WTC11 (cell line): Measurements from ENCODE around the gene ARHGAP15. TPM values are rescaled to one million over a fixed set of nuclear protein-coding genes. Genes with fewer than 3 reads are reported as not detected.

ENCODE experiments used
- ATAC-seq: fragments of 200-7000 bp; cut with Tn5 transposase; 2 replicates; pipeline ENCODE4 v1.10.0; 2021; ENCODE audit warnings: mild to moderate bottlenecking, moderate library complexity
- CTCF ChIA-PET: fragments of 300-600 bp; sonication (Branson Sonifier 250); formaldehyde crosslinking; loops from one replicate; lab custom pipeline; 2021; ENCODE audit warnings: antibody characterized with exemption; lab: Charles Lee
- POLR2A ChIA-PET: fragments of 350-600 bp; sonication (Branson Sonifier 250); formaldehyde crosslinking; loops from one replicate; lab custom pipeline; 2021; ENCODE audit warnings: antibody characterized with exemption; lab: Charles Lee
- DNase-seq: peaks from one replicate; pipeline ENCODE4 v3.0.0; 2021; ENCODE audit warnings: low spot score
- H3K27ac Mint-ChIP-seq: 2 replicates; pipeline ENCODE4 v1.8.0; 2021; ENCODE audit warnings: mixed read lengths
- H3K27me3 Mint-ChIP-seq: 2 replicates; pipeline ENCODE4 v1.8.0; 2021; ENCODE audit warnings: low read depth, mild to moderate bottlenecking, moderate library complexity, mixed read lengths
- H3K36me3 Mint-ChIP-seq: 2 replicates; pipeline ENCODE4 v1.8.0; 2021; ENCODE audit warnings: mixed read lengths
- H3K4me1 Mint-ChIP-seq: 2 replicates; pipeline ENCODE4 v1.8.0; 2022; ENCODE audit warnings: mixed read lengths
- H3K4me3 Mint-ChIP-seq: 2 replicates; pipeline ENCODE4 v1.8.0; 2021; ENCODE audit warnings: mild to moderate bottlenecking, moderate library complexity, mixed read lengths
- H3K9me3 Mint-ChIP-seq: 2 replicates; pipeline ENCODE4 v1.8.0; 2021; ENCODE audit warnings: mixed read lengths
- AR ChIP-seq: fragments of 250-450 bp; sonication (Bioruptor Pico); IDR thresholded peaks from 2 replicates; pipeline ENCODE4 v1.9.0; 2021; ENCODE audit warnings: mild to moderate bottlenecking
- ARID4B ChIP-seq: sonication (generic); formaldehyde crosslinking; IDR thresholded peaks from 2 replicates; pipeline ENCODE4 v1.8.0; 2023; ENCODE audit warnings: missing genetic modification reagents, mild to moderate bottlenecking, borderline replicate concordance
- CREM ChIP-seq: sonication (generic); formaldehyde crosslinking; IDR thresholded peaks from 2 replicates; pipeline ENCODE4 v1.8.1; 2022; ENCODE audit warnings: mild to moderate bottlenecking, missing genetic modification reagents, moderate library complexity
- E2F5 ChIP-seq: sonication (generic); formaldehyde crosslinking; IDR thresholded peaks from 2 replicates; pipeline ENCODE4 v1.8.1; 2022; ENCODE audit warnings: mild to moderate bottlenecking, moderate library complexity, missing genetic modification reagents
- FOXJ3 ChIP-seq: sonication (generic); formaldehyde crosslinking; IDR thresholded peaks from 2 replicates; pipeline ENCODE4 v1.9.0; 2021; ENCODE audit warnings: missing genetic modification reagents, mild to moderate bottlenecking, borderline replicate concordance
- FOXP1 ChIP-seq: sonication (generic); formaldehyde crosslinking; IDR thresholded peaks from 2 replicates; pipeline ENCODE4 v1.8.0; 2022; ENCODE audit warnings: missing genetic modification reagents, mild to moderate bottlenecking, moderate library complexity, borderline replicate concordance
- GRHL2 ChIP-seq: fragments of 250-450 bp; sonication (Bioruptor Pico); IDR thresholded peaks from 2 replicates; pipeline ENCODE4 v1.8.0; 2022; ENCODE audit warnings: mild to moderate bottlenecking, moderate library complexity; ENCODE audit not compliant: insufficient replicate concordance, severe bottlenecking
- MAX ChIP-seq: sonication (generic); formaldehyde crosslinking; IDR thresholded peaks from 2 replicates; pipeline ENCODE4 v1.8.0; 2022; ENCODE audit warnings: mild to moderate bottlenecking, missing genetic modification reagents
- NFE2L1 ChIP-seq: sonication (generic); formaldehyde crosslinking; IDR thresholded peaks from 2 replicates; pipeline ENCODE4 v1.8.1; 2023; ENCODE audit warnings: missing genetic modification reagents
- NR2C2 ChIP-seq: sonication (generic); formaldehyde crosslinking; IDR thresholded peaks from 2 replicates; pipeline ENCODE4 v1.8.0; 2022; ENCODE audit warnings: mild to moderate bottlenecking, missing genetic modification reagents
- PRRX2 ChIP-seq: fragments of 250-450 bp; sonication (Bioruptor Pico); IDR thresholded peaks from 2 replicates; pipeline ENCODE4 v1.8.0; 2021; ENCODE audit warnings: mild to moderate bottlenecking
- SMAD3 ChIP-seq: sonication (generic); formaldehyde crosslinking; IDR thresholded peaks from 2 replicates; pipeline ENCODE4 v1.8.0; 2022; ENCODE audit warnings: missing genetic modification reagents, mild to moderate bottlenecking, borderline replicate concordance
- STAT6 ChIP-seq: sonication (generic); formaldehyde crosslinking; conservative IDR thresholded peaks from 2 replicates; pipeline ENCODE4 v1.8.1; 2023; ENCODE audit warnings: mild to moderate bottlenecking, low read depth, missing genetic modification reagents, moderate library complexity
- ZBTB21 ChIP-seq: sonication (generic); formaldehyde crosslinking; IDR thresholded peaks from 2 replicates; pipeline ENCODE4 v1.8.1; 2023; ENCODE audit warnings: mild to moderate bottlenecking, missing genetic modification reagents, borderline replicate concordance
- ZNF423 ChIP-seq: fragments of 250-450 bp; sonication (Bioruptor Pico); IDR thresholded peaks from 2 replicates; pipeline ENCODE4 v2.1.2; 2022; ENCODE audit warnings: mild to moderate bottlenecking, moderate library complexity
- ZNF532 ChIP-seq: fragments of 250-450 bp; sonication (Bioruptor Pico); IDR thresholded peaks from 2 replicates; pipeline ENCODE4 v1.9.0; 2021; ENCODE audit warnings: mild to moderate bottlenecking, borderline replicate concordance
- ZSCAN18 ChIP-seq: fragments of 250-450 bp; sonication (Bioruptor Pico); IDR thresholded peaks from 2 replicates; pipeline ENCODE4 v2.1.2; 2022; ENCODE audit warnings: mild to moderate bottlenecking, moderate library complexity
- total RNA-seq: library from RNA; stranded (reverse); gene quantifications from 3 replicates; pipeline ENCODE4 v1.2.3, GENCODE V29; 2021
- TF ChIP-seq, protein P1 (sequence below): sonication (generic); formaldehyde crosslinking; IDR thresholded peaks from 2 replicates; pipeline ENCODE4 v1.8.1; 2023; ENCODE audit warnings: mild to moderate bottlenecking, moderate library complexity, missing genetic modification reagents

Gene ARHGAP15
- total RNA-seq, 1 experiment from 2014 or later, result 0.28 TPM

DNA sequence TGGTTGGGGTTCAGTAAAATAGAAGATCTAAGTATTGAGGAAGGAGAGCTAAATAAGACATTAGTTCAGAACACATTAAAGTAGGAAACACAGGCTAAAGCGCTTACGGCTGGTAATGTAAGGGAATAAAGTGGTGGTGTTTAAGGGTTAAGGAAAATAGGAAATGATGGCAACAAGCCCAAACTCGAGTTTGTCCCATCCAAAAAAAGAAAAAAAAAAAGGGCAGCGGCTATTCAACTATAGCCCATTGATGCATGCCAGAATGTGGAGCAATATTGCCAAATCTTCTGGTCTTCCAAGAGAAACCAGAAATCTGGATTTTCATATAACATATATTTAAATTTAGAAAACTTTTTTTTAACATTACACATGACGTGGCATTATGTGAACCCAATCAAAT, 161.0 kb downstream of the ARHGAP15 start (continued):
- TF ChIP-seq AR (no peak), CREM (no peak), MAX (CRISPR knock-in tag) (no peak), ZNF423 (CRISPR knock-in tag) (no peak), GRHL2 (no peak)
- TF ChIP-seq, protein P1, sequence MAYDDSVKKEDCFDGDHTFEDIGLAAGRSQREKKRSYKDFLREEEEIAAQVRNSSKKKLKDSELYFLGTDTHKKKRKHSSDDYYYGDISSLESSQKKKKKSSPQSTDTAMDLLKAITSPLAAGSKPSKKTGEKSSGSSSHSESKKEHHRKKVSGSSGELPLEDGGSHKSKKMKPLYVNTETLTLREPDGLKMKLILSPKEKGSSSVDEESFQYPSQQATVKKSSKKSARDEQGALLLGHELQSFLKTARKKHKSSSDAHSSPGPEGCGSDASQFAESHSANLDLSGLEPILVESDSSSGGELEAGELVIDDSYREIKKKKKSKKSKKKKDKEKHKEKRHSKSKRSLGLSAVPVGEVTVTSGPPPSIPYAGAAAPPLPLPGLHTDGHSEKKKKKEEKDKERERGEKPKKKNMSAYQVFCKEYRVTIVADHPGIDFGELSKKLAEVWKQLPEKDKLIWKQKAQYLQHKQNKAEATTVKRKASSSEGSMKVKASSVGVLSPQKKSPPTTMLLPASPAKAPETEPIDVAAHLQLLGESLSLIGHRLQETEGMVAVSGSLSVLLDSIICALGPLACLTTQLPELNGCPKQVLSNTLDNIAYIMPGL (CRISPR knock-in tag), result no peak

DNA sequence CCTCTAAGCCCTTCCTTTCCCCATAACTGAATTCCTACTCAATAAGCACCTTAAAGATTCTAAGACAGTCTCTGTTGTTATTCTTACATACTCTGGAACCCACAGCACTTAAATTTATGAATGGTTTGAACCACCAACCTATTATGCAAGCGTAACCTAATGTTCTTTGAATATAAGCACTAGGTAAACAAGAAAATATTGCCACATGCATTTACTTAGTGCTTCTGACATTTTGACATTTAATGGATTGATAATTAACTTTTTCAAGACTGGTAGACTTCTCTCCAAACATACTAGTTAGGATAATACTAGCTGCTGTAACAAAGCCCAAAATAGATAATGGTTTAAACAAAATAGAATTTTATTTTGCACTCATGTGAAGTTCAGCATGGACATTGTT, 164.8 kb downstream of the ARHGAP15 start:
- Mint-ChIP-seq H3K4me3 (no peak overlapping the region), H3K27me3 (no peaks in the 10 kb centered on the region), H3K27ac (no peak overlapping the region), H3K4me1 (peaks cover 5% of the 10 kb centered on the region), H3K9me3 (no peaks in the 10 kb centered on the region), H3K36me3 (no peaks in the 10 kb centered on the region)
- no peak for DNase-seq
- CTCF ChIA-PET, result no interaction called here
- POLR2A ChIA-PET, result no interaction called here
- ATAC-seq, result no peak
- TF ChIP-seq ZNF532 (CRISPR knock-in tag) (no peak), PRRX2 (no peak), ZSCAN18 (CRISPR knock-in tag) (no peak), FOXP1 (CRISPR knock-in tag) (no peak), ZBTB21 (no peak), NFE2L1 (CRISPR knock-in tag) (no peak), SMAD3 (CRISPR knock-in tag) (no peak), STAT6 (CRISPR knock-in tag) (no peak), E2F5 (CRISPR knock-in tag) (no peak), FOXJ3 (CRISPR knock-in tag) (no peak), NR2C2 (CRISPR knock-in tag) (no peak), ARID4B (CRISPR knock-in tag) (no peak)
